ENCODE data around the gene FXYD6. TPM values are rescaled to one million over a fixed set of nuclear protein-coding genes. Genes with fewer than 3 reads are reported as not detected.

FXYD6 gene
- total and polyA plus RNA-seq, 12 donors, result 34.3 to 218 (median 94.1) TPM

GRCh38 chr11:117852309-117852708 lies 24.1 kb downstream of the FXYD6 start:
- TF ChIP-seq POLR2A (IDR thresholded peaks at IDR 0.05) (no peak), CTCF (IDR thresholded peaks at IDR 0.05) (no peak)
- no peaks in the 10 kb centered on the region for H3K36me3 ChIP-seq (replicated peaks in 1 of 2)
- no peaks in the 10 kb centered on the region for H3K27me3 ChIP-seq
- DNase-seq, result no peak
- intact Hi-C loops (cut with DNase I), result no loop called here
- peaks cover 0 to 12% of the 10 kb centered on the region in 2 donors for H3K4me1 ChIP-seq (replicated peaks in 1 of 2)
- WGBS, 4 donors, result 63 to 75% (median 66%) methylated on average over 3 of the region's 3 CpGs
- peaks cover 0 to 8% (median 0%) of the 10 kb centered on the region in 3 donors for H3K9me3 ChIP-seq (replicated peaks in 1 of 3)
- no peak overlapping the region for H3K27ac ChIP-seq
- H3K4me3 ChIP-seq, result no peak overlapping the region

GRCh38 chr11:117851852-117852251 lies 24.6 kb downstream of the FXYD6 start:
- Histone ChIP-seq H3K27me3 (no peaks in the 10 kb centered on the region), H3K4me1 (replicated peaks in 1 of 2) (peaks cover 0 to 12% of the 10 kb centered on the region in 2 donors), H3K36me3 (replicated peaks in 1 of 2) (no peaks in the 10 kb centered on the region), H3K27ac (peak overlapping the region in 1 of 5 donors; percentile 42), H3K9me3 (replicated peaks in 1 of 3) (peaks cover 0 to 8% (median 0%) of the 10 kb centered on the region in 3 donors), H3K4me3 (no peak overlapping the region)
- 30 to 62% (median 50%) methylated on average over 2 to 3 of the region's 3 CpGs for WGBS, 4 donors
- DNase-seq, result peak in 2 of 7 donors; percentile 27 to 56
- no peak for TF ChIP-seq CTCF (IDR thresholded peaks at IDR 0.05)
- no peak for TF ChIP-seq POLR2A (IDR thresholded peaks at IDR 0.05)
- intact Hi-C loops (cut with DNase I), result no loop called here

- H3K4me3 ChIP-seq, result no peak overlapping the region
- DNase-seq, result peak in 2 of 7 donors; percentile 15 to 39
- no peak for TF ChIP-seq POLR2A (IDR thresholded peaks at IDR 0.05)
- no peak for TF ChIP-seq CTCF (IDR thresholded peaks at IDR 0.05)
- H3K27me3 ChIP-seq, result no peaks in the 10 kb centered on the region
- 41 to 72% (median 59%) methylated on average over 3 of the region's 3 CpGs for WGBS, 4 donors
- peak overlapping the region in 1 of 5 donors; percentile 42 for H3K27ac ChIP-seq
- intact Hi-C loops (cut with DNase I), result no loop called here
- no peaks in the 10 kb centered on the region for H3K36me3 ChIP-seq (replicated peaks in 1 of 2)
- peaks cover 0 to 8% (median 0%) of the 10 kb centered on the region in 3 donors for H3K9me3 ChIP-seq (replicated peaks in 1 of 3)
- peaks cover 0 to 12% of the 10 kb centered on the region in 2 donors for H3K4me1 ChIP-seq (replicated peaks in 1 of 2)
Measured at GRCh38 chr11:117851106-117851505, 25.4 kb downstream of the FXYD6 start.

GRCh38 chr11:117849781-117850414 lies 26.6 kb downstream of the FXYD6 start:
- H3K27ac ChIP-seq, result peak overlapping the region in 1 of 5 donors; percentile 33
- no peak overlapping the region for H3K4me3 ChIP-seq
- DNase-seq, result peak in 2 of 7 donors; percentile 21 to 42
- no peak for TF ChIP-seq POLR2A (IDR thresholded peaks at IDR 0.05)
- TF ChIP-seq CTCF (IDR thresholded peaks at IDR 0.05), result no peak
- no peaks in the 10 kb centered on the region for H3K36me3 ChIP-seq (replicated peaks in 1 of 2)
- H3K27me3 ChIP-seq, result no peaks in the 10 kb centered on the region
- intact Hi-C loops (cut with DNase I), result loop anchor here in 1 of 2 donors (5.0 kb wide), 1 partner anchor 52 kb away; no protein-coding TSS in a partner anchor
- 78 to 83% (median 81%) methylated on average over 6 of the region's 6 CpGs for WGBS, 4 donors
- peaks cover 0 to 8% (median 0%) of the 10 kb centered on the region in 3 donors for H3K9me3 ChIP-seq (replicated peaks in 1 of 3)
- peaks cover 0 to 12% of the 10 kb centered on the region in 2 donors for H3K4me1 ChIP-seq (replicated peaks in 1 of 2)

Data from adrenal gland (tissue), 12 donors.